Left ventricle myocardium inferior (tissue), 1 donor: ENCODE measurements around the gene TNXB. TPM values are rescaled to one million over a fixed set of nuclear protein-coding genes. Genes with fewer than 3 reads are reported as not detected.

Experiments
- DNase-seq: peaks from one replicate; pipeline ENCODE4 v3.0.0-alpha.2; 2020
- H3K27ac ChIP-seq: fragments of 200-600 bp; replicated peaks from 2 replicates; pipeline ENCODE4 v1.8.0; 2021
- H3K27me3 ChIP-seq: fragments of 200-600 bp; 2 replicates; pipeline ENCODE4 v1.8.0; 2021; ENCODE audit warnings: low read depth
- H3K36me3 ChIP-seq: fragments of 200-600 bp; 2 replicates; pipeline ENCODE4 v1.8.0; 2021
- H3K4me1 ChIP-seq: fragments of 200-600 bp; 2 replicates; pipeline ENCODE4 v1.8.0; 2021
- H3K4me3 ChIP-seq: fragments of 200-600 bp; 2 replicates; pipeline ENCODE4 v1.8.0; 2021; ENCODE audit warnings: mild to moderate bottlenecking, moderate library complexity
- H3K9me3 ChIP-seq: fragments of 200-600 bp; replicated peaks from 2 replicates; pipeline ENCODE4 v1.8.0; 2021
- intact Hi-C: fragments of 100-400 bp; cut with micrococcal nuclease; formaldehyde crosslinking; loops from one replicate; pipeline ENCODE4 v1.11.0; 2022
- total RNA-seq: library from RNA; stranded (reverse); fragmentation: NEBNext Ultra II Directional; extraction: Animal tissue kit (Norgen Biotek cat#: 25700); gene quantifications from one replicate; pipeline ENCODE4 v1.2.1, GENCODE V29; 2021
- TF ChIP-seq, protein P1 (sequence below): fragments of 200-600 bp; IDR thresholded peaks from 2 replicates; pipeline ENCODE4 v1.8.0; 2021; ENCODE audit warnings: antibody characterized with exemption, mild to moderate bottlenecking, borderline replicate concordance
- donor health status: DM: no; HTN: yes; CAD: no; lungs with severe emphysema.

TNXB gene
- total RNA-seq, 1 donor from 2014 or later, result 73.0 TPM

DNA sequence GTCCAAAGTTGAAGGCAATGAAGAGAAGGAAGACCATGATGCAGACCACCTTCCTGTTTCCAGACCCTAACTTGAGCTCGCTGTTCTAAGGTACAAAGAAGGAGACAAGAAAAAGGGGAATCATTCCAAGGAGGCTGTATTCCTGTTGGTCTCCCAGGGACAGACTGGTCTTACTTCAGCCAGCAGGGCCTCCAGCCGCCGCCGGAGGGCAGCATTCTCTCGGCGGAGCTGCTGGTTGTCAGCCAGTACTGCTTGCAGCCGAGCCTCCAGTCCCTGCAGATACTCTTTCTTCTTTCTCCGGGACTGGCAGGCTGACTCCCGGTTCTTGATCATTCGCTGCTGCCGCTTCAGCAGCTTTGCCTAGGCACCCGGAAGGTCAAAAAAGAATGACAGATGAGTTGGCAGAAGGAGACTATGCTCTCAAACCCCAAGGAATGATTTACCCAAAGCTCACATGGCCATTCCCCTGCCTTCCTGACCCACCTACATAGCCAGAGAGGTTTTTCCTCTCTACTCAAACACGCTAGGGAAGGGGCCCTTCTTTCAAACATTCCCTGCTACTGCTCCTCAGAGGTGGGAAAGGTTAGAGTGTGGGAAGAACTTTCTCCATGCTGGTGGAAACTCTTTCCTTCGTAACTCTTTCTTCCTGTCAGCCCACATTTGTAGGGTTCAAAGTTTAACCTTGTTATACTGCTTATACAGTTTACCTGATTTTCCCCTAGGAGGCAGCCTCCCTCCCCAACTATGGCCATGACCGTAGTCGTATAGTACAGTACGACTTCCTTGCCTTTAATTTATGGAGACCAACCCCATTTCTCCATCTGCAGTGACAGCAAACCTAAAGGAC is 9.9 kb upstream of the TNXB start:
- Histone ChIP-seq H3K27me3 (no peaks in the 10 kb centered on the region), H3K4me3 (no peak overlapping the region), H3K27ac (peak overlapping the region; percentile 60), H3K9me3 (no peaks in the 10 kb centered on the region), H3K36me3 (peaks cover 85% of the 10 kb centered on the region), H3K4me1 (peaks cover 33% of the 10 kb centered on the region)
- TF ChIP-seq, protein P1, sequence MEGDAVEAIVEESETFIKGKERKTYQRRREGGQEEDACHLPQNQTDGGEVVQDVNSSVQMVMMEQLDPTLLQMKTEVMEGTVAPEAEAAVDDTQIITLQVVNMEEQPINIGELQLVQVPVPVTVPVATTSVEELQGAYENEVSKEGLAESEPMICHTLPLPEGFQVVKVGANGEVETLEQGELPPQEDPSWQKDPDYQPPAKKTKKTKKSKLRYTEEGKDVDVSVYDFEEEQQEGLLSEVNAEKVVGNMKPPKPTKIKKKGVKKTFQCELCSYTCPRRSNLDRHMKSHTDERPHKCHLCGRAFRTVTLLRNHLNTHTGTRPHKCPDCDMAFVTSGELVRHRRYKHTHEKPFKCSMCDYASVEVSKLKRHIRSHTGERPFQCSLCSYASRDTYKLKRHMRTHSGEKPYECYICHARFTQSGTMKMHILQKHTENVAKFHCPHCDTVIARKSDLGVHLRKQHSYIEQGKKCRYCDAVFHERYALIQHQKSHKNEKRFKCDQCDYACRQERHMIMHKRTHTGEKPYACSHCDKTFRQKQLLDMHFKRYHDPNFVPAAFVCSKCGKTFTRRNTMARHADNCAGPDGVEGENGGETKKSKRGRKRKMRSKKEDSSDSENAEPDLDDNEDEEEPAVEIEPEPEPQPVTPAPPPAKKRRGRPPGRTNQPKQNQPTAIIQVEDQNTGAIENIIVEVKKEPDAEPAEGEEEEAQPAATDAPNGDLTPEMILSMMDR, result peak; percentile 97
- intact Hi-C loops, result no loop called here
- DNase-seq, result peak; percentile 88

GRCh38 chr6:32117461-32117860 is 8.3 kb upstream of the TNXB start:
- DNase-seq, result no peak
- intact Hi-C loops, result no loop called here
- Histone ChIP-seq H3K36me3 (peaks cover 70% of the 10 kb centered on the region), H3K27ac (no peak overlapping the region), H3K9me3 (no peaks in the 10 kb centered on the region), H3K4me3 (no peak overlapping the region), H3K4me1 (peaks cover 48% of the 10 kb centered on the region), H3K27me3 (no peaks in the 10 kb centered on the region)
- TF ChIP-seq, protein P1, result no peak

- TF ChIP-seq, protein P1, result peak; percentile 53
- Histone ChIP-seq H3K9me3 (no peaks in the 10 kb centered on the region), H3K36me3 (peaks cover 62% of the 10 kb centered on the region), H3K4me1 (peaks cover 56% of the 10 kb centered on the region), H3K4me3 (no peak overlapping the region), H3K27me3 (no peaks in the 10 kb centered on the region), H3K27ac (no peak overlapping the region)
- DNase-seq, result no peak
- intact Hi-C loops, result no loop called here
These were observed 7.5 kb upstream of the TNXB start for GRCh38 chr6:32116674-32117073.

DNA sequence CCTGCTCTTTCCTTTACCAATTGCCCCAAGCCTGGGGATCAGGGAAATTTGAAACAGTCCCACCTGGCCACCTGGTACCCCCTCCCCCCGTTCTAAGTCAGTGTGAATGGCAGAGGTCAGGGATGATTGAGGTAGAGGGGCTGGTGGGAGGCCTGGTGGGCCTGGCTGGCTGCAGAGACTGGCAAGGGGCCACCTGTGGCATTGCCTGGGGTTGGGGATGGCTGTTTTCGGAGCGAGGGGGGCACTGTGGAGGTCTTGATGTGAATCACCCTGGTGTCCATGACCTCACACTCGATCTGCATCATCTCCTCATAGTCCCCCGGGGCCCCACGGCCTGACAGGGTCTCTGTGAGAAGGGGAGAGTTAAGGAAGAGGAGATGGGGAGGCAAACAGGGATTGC is 6.5 kb upstream of the TNXB start:
- DNase-seq, result no peak
- Histone ChIP-seq H3K27ac (no peak overlapping the region), H3K36me3 (peaks cover 51% of the 10 kb centered on the region), H3K4me3 (no peak overlapping the region), H3K27me3 (no peaks in the 10 kb centered on the region), H3K9me3 (no peaks in the 10 kb centered on the region), H3K4me1 (peaks cover 66% of the 10 kb centered on the region)
- intact Hi-C loops, result no loop called here
- TF ChIP-seq, protein P1, result no peak

DNA sequence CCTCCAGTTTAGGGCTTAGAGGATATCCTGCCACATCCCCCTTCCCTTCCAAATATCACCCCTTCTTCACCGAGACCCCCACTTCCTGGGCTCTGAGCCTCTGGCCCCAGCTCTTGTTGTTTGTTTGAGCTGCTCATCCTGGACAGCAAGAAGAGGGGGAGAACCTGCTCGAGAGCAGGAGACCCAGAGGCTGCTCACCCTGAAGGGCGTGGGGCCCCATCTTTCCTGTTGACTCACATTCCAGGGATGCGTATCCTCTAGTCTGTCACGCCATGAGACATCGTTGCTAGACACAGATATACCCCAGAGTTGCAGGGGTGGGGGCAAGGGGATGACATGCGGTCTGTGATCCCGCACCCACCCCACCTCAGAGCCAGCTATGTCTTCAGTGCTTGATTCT is 5.7 kb upstream of the TNXB start:
- TF ChIP-seq, protein P1, result no peak
- intact Hi-C loops, result no loop called here
- no peak for DNase-seq
- peak overlapping the region; percentile 95 for H3K27ac ChIP-seq
- H3K27me3 ChIP-seq, result no peaks in the 10 kb centered on the region
- peaks cover 71% of the 10 kb centered on the region for H3K4me1 ChIP-seq
- H3K4me3 ChIP-seq, result no peak overlapping the region
- no peaks in the 10 kb centered on the region for H3K9me3 ChIP-seq
- peaks cover 43% of the 10 kb centered on the region for H3K36me3 ChIP-seq
